Inflammatory macrophage treated with lipopolysaccharide for 1 hour (primary cell): Measurements from ENCODE around the gene KCNG4.

ENCODE experiments used
- DNase-seq, 2 donors: peaks; one replicate each; pipeline ENCODE4 v3.0.0-alpha.2; 2020 to 2022

KCNG4 gene

GRCh38 chr16:84180519-84181140, 59.2 kb downstream of the KCNG4 start:
- DNase-seq, result peak in 1 of 2 donors; percentile 25

- DNase-seq, result no peak
These were observed 60.0 kb downstream of the KCNG4 start for GRCh38 chr16:84179612-84180320.

- DNase-seq, result no peak
These were observed 60.8 kb downstream of the KCNG4 start for GRCh38 chr16:84178892-84179611.

- no peak for DNase-seq
These were observed 61.6 kb downstream of the KCNG4 start for GRCh38 chr16:84178146-84178765.

GRCh38 chr16:84177741-84178073, 62.1 kb downstream of the KCNG4 start:
- DNase-seq, result peak in 1 of 2 donors; percentile 18

GRCh38 chr16:84176192-84177053, 63.4 kb downstream of the KCNG4 start:
- peak in 1 of 2 donors; percentile 24 for DNase-seq

- DNase-seq, result peak; percentile 95 to 99
These were observed 64.3 kb downstream of the KCNG4 start for GRCh38 chr16:84175350-84176081.

GRCh38 chr16:84174396-84174795, 65.4 kb downstream of the KCNG4 start:
- DNase-seq, result no peak

- DNase-seq, result no peak
These were observed 70.0 kb downstream of the KCNG4 start for GRCh38 chr16:84169765-84170310.
